ENCODE measurements around the gene EXOC1L.
A peak's percentile ranks its signal among the peaks of the same experiment; 100 is the strongest.
"Not testable (repeated sequence)": the region's sequence is repeated elsewhere in the genome, so short reads cannot be mapped to it uniquely, and the experiment has no call there.

The EXOC1L gene

DNA sequence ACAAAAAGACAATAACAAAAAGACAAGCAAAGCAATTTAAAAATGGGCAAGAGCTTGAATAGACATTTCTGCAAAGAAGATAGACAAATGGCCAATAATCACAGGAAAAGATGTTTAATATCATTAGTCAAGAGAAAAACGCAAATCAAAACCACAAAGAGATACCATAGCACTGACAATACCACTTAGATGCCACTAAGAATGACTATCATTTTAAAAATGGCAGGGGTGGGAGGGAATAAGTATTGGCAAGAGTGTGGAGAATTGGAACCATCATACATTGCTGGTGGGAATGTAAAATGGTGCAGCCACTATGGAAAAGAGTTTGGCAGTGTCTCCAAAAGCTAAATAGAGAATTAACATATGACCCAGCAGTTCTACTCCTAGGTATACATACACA, 18.8 kb downstream of the EXOC1L start:
- Histone ChIP-seq H3K4me1 (ENCODE audit: insufficient read depth, low read length) (no peaks in the 10 kb centered on the region), H3K27ac (ENCODE audit: low read depth, low read length) (no peak overlapping the region), H3K9ac (ENCODE audit: low read depth, low read length) (no peak overlapping the region), H3K36me3 (ENCODE audit: insufficient read depth, low read length) (no peaks in the 10 kb centered on the region), H3K27me3 (ENCODE audit: insufficient read depth, low read length) (no peaks in the 10 kb centered on the region), H3K9me3 (ENCODE audit: insufficient read depth, low read depth, low read length) (peaks cover 22% of the 10 kb centered on the region; the same call in 1 of the 2 replicates), H3K4me3 (ENCODE audit: low read length) (no peak overlapping the region)
- WGBS: no CpG with 5 or more reads among the region's 1 CpG

DNA sequence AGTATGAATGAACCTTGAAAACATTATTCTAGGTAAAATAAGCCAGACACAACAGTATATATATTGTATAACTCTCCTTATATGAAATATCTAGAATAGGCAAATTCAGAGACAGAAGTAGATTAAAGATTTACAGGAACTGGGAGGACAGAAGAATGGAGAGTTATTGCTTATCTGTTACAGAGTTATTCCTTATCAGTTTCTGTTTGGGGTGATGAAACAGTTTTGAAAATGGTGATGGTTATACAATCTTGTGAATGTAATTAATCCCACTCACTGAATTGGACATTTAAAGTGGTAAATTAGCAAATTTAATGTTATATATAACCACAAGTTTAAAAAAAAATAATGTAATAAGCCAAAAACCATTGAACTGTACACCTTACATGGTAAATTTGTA, 19.4 kb downstream of the EXOC1L start:
- no peak overlapping the region for H3K9ac ChIP-seq (ENCODE audit: low read depth, low read length)
- no peaks in the 10 kb centered on the region for H3K4me1 ChIP-seq (ENCODE audit: insufficient read depth, low read length)
- H3K9me3 ChIP-seq (ENCODE audit: insufficient read depth, low read depth, low read length): peaks cover 22% of the 10 kb centered on the region; the same call in 1 of the 2 replicates
- H3K36me3 ChIP-seq (ENCODE audit: insufficient read depth, low read length): no peaks in the 10 kb centered on the region
- H3K27me3 ChIP-seq (ENCODE audit: insufficient read depth, low read length): no peaks in the 10 kb centered on the region
- H3K27ac ChIP-seq (ENCODE audit: low read depth, low read length): no peak overlapping the region
- no peak overlapping the region for H3K4me3 ChIP-seq (ENCODE audit: low read length)

- no peaks in the 10 kb centered on the region for H3K27me3 ChIP-seq (ENCODE audit: insufficient read depth, low read length)
- no peak overlapping the region for H3K27ac ChIP-seq (ENCODE audit: low read depth, low read length)
- no peaks in the 10 kb centered on the region for H3K4me1 ChIP-seq (ENCODE audit: insufficient read depth, low read length)
- WGBS: 94% methylated on average over 1 of the region's 1 CpG
- H3K9ac ChIP-seq (ENCODE audit: low read depth, low read length): no peak overlapping the region
- H3K4me3 ChIP-seq (ENCODE audit: low read length): no peak overlapping the region
- H3K36me3 ChIP-seq (ENCODE audit: insufficient read depth, low read length): no peaks in the 10 kb centered on the region
- peaks cover 22% of the 10 kb centered on the region; the same call in 1 of the 2 replicates for H3K9me3 ChIP-seq (ENCODE audit: insufficient read depth, low read depth, low read length)
Measured at GRCh38 chr4:55840956-55841355, 21.4 kb downstream of the EXOC1L start.

GRCh38 chr4:55841373-55842239, 22.0 kb downstream of the EXOC1L start:
- not testable (repeated sequence) for H3K27me3 ChIP-seq (ENCODE audit: insufficient read depth, low read length); H3K4me1 ChIP-seq (ENCODE audit: insufficient read depth, low read length); H3K36me3 ChIP-seq (ENCODE audit: insufficient read depth, low read length); H3K27ac ChIP-seq (ENCODE audit: low read depth, low read length)
- Histone ChIP-seq H3K9ac (ENCODE audit: low read depth, low read length) (peak overlapping the region; percentile 67), H3K4me3 (ENCODE audit: low read length) (peak overlapping the region; percentile 46), H3K9me3 (ENCODE audit: insufficient read depth, low read depth, low read length) (peaks cover 22% of the 10 kb centered on the region; the same call in 1 of the 2 replicates)
- WGBS: 44% methylated on average over 18 of the region's 22 CpGs

GRCh38 chr4:55842312-55842711, 22.7 kb downstream of the EXOC1L start:
- 20% methylated on average over 10 of the region's 10 CpGs for WGBS
- H3K27me3 ChIP-seq (ENCODE audit: insufficient read depth, low read length); H3K4me3 ChIP-seq (ENCODE audit: low read length); H3K27ac ChIP-seq (ENCODE audit: low read depth, low read length); H3K36me3 ChIP-seq (ENCODE audit: insufficient read depth, low read length); H3K4me1 ChIP-seq (ENCODE audit: insufficient read depth, low read length); H3K9ac ChIP-seq (ENCODE audit: low read depth, low read length): not testable (repeated sequence)
- H3K9me3 ChIP-seq (ENCODE audit: insufficient read depth, low read depth, low read length): peaks cover 20% of the 10 kb centered on the region; the same call in 1 of the 2 replicates

DNA sequence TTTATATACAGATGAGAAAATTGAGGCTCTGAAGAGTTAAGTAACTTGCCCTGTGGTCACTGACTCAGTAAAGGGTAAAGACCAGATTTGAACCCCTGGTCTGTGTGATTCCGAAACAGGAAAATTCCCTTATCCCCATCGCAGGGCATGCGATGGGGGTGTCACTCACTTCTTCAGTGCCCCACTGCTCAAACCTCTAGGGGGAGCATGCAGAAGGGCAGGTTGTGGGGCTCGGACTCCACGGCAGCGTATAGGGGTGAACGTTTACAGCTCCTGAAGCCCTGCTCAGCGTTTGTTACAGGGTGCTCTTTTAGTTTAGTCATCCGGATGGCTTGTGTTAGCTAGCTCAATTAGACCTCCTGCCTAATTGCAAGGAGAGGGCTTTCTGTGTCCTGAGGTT, 30.1 kb downstream of the EXOC1L start:
- 89% methylated on average over 9 of the region's 9 CpGs for WGBS
- no peaks in the 10 kb centered on the region for H3K36me3 ChIP-seq (ENCODE audit: insufficient read depth, low read length)

GRCh38 chr4:55851885-55852284, 32.3 kb downstream of the EXOC1L start:
- Histone ChIP-seq H3K4me3 (ENCODE audit: low read length) (no peak overlapping the region), H3K4me1 (ENCODE audit: insufficient read depth, low read length) (peaks cover 7% of the 10 kb centered on the region), H3K27ac (ENCODE audit: low read depth, low read length) (no peak overlapping the region), H3K36me3 (ENCODE audit: insufficient read depth, low read length) (no peaks in the 10 kb centered on the region), H3K9me3 (ENCODE audit: insufficient read depth, low read depth, low read length) (peaks cover 4% of the 10 kb centered on the region; the same call in 1 of the 2 replicates), H3K27me3 (ENCODE audit: insufficient read depth, low read length) (peaks cover 4% of the 10 kb centered on the region; the same call in 1 of the 2 replicates), H3K9ac (ENCODE audit: low read depth, low read length) (no peak overlapping the region)
- WGBS: 51% methylated on average over 6 of the region's 6 CpGs

More for the DNA sequence above, 30.1 kb downstream of the EXOC1L start:
- Histone ChIP-seq H3K27ac (ENCODE audit: low read depth, low read length) (no peak overlapping the region), H3K4me3 (ENCODE audit: low read length) (no peak overlapping the region), H3K9ac (ENCODE audit: low read depth, low read length) (0 out of 2 replicates have a peak overlapping the region, but pooled peaks have one; percentile 31), H3K4me1 (ENCODE audit: insufficient read depth, low read length) (peaks cover 7% of the 10 kb centered on the region), H3K9me3 (ENCODE audit: insufficient read depth, low read depth, low read length) (peaks cover 4% of the 10 kb centered on the region; the same call in 1 of the 2 replicates), H3K27me3 (ENCODE audit: insufficient read depth, low read length) (peaks cover 4% of the 10 kb centered on the region; the same call in 1 of the 2 replicates)

GRCh38 chr4:55853484-55854046, 34.0 kb downstream of the EXOC1L start, which contains the start of gene EXOC1:
EXOC1 (plus strand) TSS chr4:55853648; CDS start chr4:55858324, 4,676 bp downstream.
- Histone ChIP-seq H3K9ac (ENCODE audit: low read depth, low read length) (peak within 1 kb of the TSS; percentile 78), H3K4me3 (ENCODE audit: low read length) (peak within 1 kb of the TSS; percentile 93), H3K9me3 (ENCODE audit: insufficient read depth, low read depth, low read length) (peaks cover 4% of the 10 kb centered on the region; the same call in 1 of the 2 replicates), H3K27ac (ENCODE audit: low read depth, low read length) (peak within 1 kb of the TSS; percentile 26; the same call in 1 of the 2 replicates), H3K36me3 (ENCODE audit: insufficient read depth, low read length) (peaks cover 4% of the 10 kb centered on the region; the same call in 1 of the 2 replicates), H3K27me3 (ENCODE audit: insufficient read depth, low read length) (peaks cover 4% of the 10 kb centered on the region; the same call in 1 of the 2 replicates), H3K4me1 (ENCODE audit: insufficient read depth, low read length) (peaks cover 11% of the 10 kb centered on the region)
- under 1% methylated on average over 50 of the region's 50 CpGs for WGBS

DNA sequence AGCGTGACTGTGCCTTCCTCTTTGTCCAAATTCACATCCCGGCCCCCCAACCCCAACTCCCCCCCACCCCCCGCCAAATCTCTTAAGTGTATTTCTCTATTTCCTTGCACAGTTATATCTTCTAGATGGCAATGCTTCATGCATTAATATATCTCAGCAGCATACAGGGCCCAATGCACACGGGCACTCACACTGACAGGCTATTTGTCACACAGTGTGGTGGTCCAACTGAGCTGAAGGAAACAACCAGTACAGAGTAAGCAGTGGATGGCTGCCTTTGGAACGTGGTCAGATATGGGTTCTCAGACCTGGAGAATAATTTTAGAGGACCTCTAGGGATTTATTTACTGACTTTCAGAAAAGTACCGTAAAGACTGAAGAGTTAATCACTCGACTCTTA, 34.5 kb downstream of the EXOC1L start:
- Histone ChIP-seq H3K4me3 (ENCODE audit: low read length) (peak overlapping the region; percentile 93), H3K9ac (ENCODE audit: low read depth, low read length) (peak overlapping the region; percentile 78), H3K4me1 (ENCODE audit: insufficient read depth, low read length) (peaks cover 11% of the 10 kb centered on the region), H3K27me3 (ENCODE audit: insufficient read depth, low read length) (peaks cover 4% of the 10 kb centered on the region; the same call in 1 of the 2 replicates), H3K27ac (ENCODE audit: low read depth, low read length) (no peak overlapping the region), H3K9me3 (ENCODE audit: insufficient read depth, low read depth, low read length) (peaks cover 4% of the 10 kb centered on the region; the same call in 1 of the 2 replicates), H3K36me3 (ENCODE audit: insufficient read depth, low read length) (peaks cover 10% of the 10 kb centered on the region; the same call in 1 of the 2 replicates)
- WGBS: 28% methylated on average over 6 of the region's 7 CpGs

DNA sequence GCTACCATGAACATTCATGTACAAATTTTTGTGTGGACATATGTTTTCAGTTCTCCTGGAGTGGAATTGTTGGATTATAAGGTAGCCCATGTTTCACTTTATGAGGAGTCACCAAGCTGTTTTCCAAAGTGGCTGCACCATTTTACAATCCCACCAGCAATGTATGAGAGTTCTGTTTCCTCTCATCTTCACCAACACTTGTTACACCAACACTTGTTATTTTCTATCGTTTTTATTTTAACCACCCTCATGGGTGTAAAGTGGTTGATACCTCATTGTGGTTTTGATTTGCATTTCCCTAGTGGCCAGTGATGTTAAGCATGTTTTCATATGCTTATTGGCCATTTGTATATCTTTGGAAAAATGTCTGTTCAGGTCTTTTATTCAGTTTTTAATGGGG, 38.0 kb downstream of the EXOC1L start:
- no CpG with 5 or more reads among the region's 1 CpG for WGBS
- H3K27me3 ChIP-seq (ENCODE audit: insufficient read depth, low read length): peaks cover under 1% of the 10 kb centered on the region; the same call in 1 of the 2 replicates
- H3K27ac ChIP-seq (ENCODE audit: low read depth, low read length): no peak overlapping the region
- H3K9ac ChIP-seq (ENCODE audit: low read depth, low read length): no peak overlapping the region
- H3K36me3 ChIP-seq (ENCODE audit: insufficient read depth, low read length): peaks cover 27% of the 10 kb centered on the region
- H3K4me3 ChIP-seq (ENCODE audit: low read length): no peak overlapping the region
- H3K9me3 ChIP-seq (ENCODE audit: insufficient read depth, low read depth, low read length): peaks cover 4% of the 10 kb centered on the region; the same call in 1 of the 2 replicates
- H3K4me1 ChIP-seq (ENCODE audit: insufficient read depth, low read length): peaks cover 8% of the 10 kb centered on the region; the same call in 1 of the 2 replicates

DNA sequence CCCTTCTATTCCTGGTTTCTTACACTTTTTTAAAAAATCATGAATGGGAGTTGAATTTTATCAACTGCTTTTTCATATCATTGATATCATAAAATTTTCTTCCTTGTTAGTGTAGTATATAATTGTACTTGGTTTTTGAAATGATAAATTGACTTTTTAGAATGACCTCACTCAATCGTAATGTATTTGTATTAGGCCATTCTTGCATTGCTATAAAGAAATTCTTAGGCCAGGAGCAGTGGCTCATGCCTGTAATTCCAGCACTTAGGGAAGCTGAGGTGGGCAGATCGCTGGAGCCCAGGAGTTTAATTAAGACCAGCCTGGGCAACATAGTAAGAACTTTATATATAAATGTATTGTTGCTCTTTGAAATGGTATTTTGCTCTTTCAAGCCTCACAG, 40.1 kb downstream of the EXOC1L start:
- no peak overlapping the region for H3K9ac ChIP-seq (ENCODE audit: low read depth, low read length)
- no peak overlapping the region for H3K27ac ChIP-seq (ENCODE audit: low read depth, low read length)
- no peaks in the 10 kb centered on the region for H3K27me3 ChIP-seq (ENCODE audit: insufficient read depth, low read length)
- no peaks in the 10 kb centered on the region for H3K9me3 ChIP-seq (ENCODE audit: insufficient read depth, low read depth, low read length)
- H3K4me3 ChIP-seq (ENCODE audit: low read length): no peak overlapping the region
- H3K4me1 ChIP-seq (ENCODE audit: insufficient read depth, low read length): 0 out of 2 replicates have a peak, but pooled peaks cover 4% of the 10 kb centered on the region
- H3K36me3 ChIP-seq (ENCODE audit: insufficient read depth, low read length): peaks cover 38% of the 10 kb centered on the region
- WGBS: 98% methylated on average over 2 of the region's 2 CpGs

Measured in HUES64 (cell line).